Vagina (tissue), 2 donors: ENCODE results near the gene UCHL5. TPM values are rescaled to one million over a fixed set of nuclear protein-coding genes. Genes with fewer than 3 reads are reported as not detected.

Source experiments
- DNase-seq, 2 donors: peaks; one replicate each; pipeline ENCODE4 v3.0.0-alpha.2; 2017; ENCODE audit errors: extremely low spot score in 2 of 2
- H3K27ac ChIP-seq: fragments of 200-600 bp; sonication (generic); one replicate; pipeline ENCODE4 v1.5.1; 2019
- H3K27me3 ChIP-seq: fragments of 200-600 bp; sonication (generic); one replicate; pipeline ENCODE4 v1.5.1; 2019
- H3K36me3 ChIP-seq, 2 donors: fragments of 200-600 bp; sonication (generic); one replicate each; pipeline ENCODE4 v1.5.1; 2017 to 2019
- H3K4me1 ChIP-seq: fragments of 200-600 bp; sonication (generic); one replicate; pipeline ENCODE4 v1.5.1; 2019
- H3K4me3 ChIP-seq, 2 donors: fragments of 200-600 bp; sonication (generic); 1 replicate in 1 of 2; 2 replicates in 1 of 2; pipeline ENCODE4 v1.5.1; 2016 to 2019
- H3K9me3 ChIP-seq: fragments of 200-600 bp; sonication (generic); one replicate; pipeline ENCODE4 v1.5.1; 2019
- POLR2A ChIP-seq, 2 donors: fragments of 450-650 bp; IDR thresholded peaks; one replicate each; pipeline ENCODE4 v1.6.1; 2017; ENCODE audit warnings: antibody characterized with exemption in 2 of 2, mild to moderate bottlenecking in 2 of 2, moderate library complexity in 2 of 2
- POLR2AphosphoS5 ChIP-seq, 2 donors: sonication (generic); formaldehyde crosslinking; IDR thresholded peaks; one replicate each; pipeline ENCODE4 v1.9.0; 2017; ENCODE audit warnings: antibody characterized with exemption in 2 of 2, mild to moderate bottlenecking in 2 of 2, low read depth in 1 of 2; ENCODE audit not compliant: insufficient read depth in 1 of 2
- intact Hi-C: fragments of 100-400 bp; cut with DNase I; formaldehyde crosslinking; loops from one replicate; pipeline ENCODE4 v1.15.1; 2023
- total RNA-seq: library from RNA; depleted of rRNA; stranded (reverse); fragments of >200 nt; gene quantifications from one replicate; pipeline ENCODE4 v1.2.3, GENCODE V29; 2016
- TF ChIP-seq, protein P1 (sequence below), 3 experiments: fragments of 450-650 bp in 2 of 3; fragments of 200-600 bp in 1 of 3; sonication (generic) in 1 of 3; IDR thresholded peaks; one replicate each; pipeline ENCODE4 v1.5.1; 2017 to 2019; ENCODE audit warnings: antibody characterized with exemption in 3 of 3, mild to moderate bottlenecking in 2 of 3, moderate library complexity in 2 of 3

UCHL5 gene
- total RNA-seq, 1 donor from 2014 or later, result 17.4 TPM

DNA sequence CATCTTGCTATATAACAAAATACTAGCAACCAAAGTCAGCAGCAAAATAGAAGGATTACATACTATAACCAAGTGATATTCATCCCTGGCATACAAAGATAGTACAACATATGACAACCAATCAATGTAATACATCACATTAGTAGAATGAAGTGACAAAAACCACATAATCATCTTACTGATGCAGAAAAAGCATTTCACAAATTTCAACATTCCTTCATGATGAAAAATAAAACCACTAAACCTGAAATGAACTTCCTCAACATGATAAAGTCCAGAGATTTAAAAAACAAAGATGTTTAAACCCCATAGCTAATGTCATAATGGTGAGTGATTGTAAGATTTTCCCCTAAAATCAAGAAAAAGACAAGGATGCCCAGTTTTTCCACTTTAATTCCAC lies 18.8 kb upstream of the UCHL5 start:
- Histone ChIP-seq H3K36me3 (peaks cover 0 to 62% of the 10 kb centered on the region in 2 donors), H3K27ac (no peak overlapping the region), H3K4me1 (peaks cover 12% of the 10 kb centered on the region), H3K4me3 (no peak overlapping the region), H3K27me3 (no peaks in the 10 kb centered on the region), H3K9me3 (no peaks in the 10 kb centered on the region)
- DNase-seq, result no peak
- intact Hi-C loops, result no loop called here
- TF ChIP-seq, protein P1, sequence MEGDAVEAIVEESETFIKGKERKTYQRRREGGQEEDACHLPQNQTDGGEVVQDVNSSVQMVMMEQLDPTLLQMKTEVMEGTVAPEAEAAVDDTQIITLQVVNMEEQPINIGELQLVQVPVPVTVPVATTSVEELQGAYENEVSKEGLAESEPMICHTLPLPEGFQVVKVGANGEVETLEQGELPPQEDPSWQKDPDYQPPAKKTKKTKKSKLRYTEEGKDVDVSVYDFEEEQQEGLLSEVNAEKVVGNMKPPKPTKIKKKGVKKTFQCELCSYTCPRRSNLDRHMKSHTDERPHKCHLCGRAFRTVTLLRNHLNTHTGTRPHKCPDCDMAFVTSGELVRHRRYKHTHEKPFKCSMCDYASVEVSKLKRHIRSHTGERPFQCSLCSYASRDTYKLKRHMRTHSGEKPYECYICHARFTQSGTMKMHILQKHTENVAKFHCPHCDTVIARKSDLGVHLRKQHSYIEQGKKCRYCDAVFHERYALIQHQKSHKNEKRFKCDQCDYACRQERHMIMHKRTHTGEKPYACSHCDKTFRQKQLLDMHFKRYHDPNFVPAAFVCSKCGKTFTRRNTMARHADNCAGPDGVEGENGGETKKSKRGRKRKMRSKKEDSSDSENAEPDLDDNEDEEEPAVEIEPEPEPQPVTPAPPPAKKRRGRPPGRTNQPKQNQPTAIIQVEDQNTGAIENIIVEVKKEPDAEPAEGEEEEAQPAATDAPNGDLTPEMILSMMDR (IDR thresholded peaks at IDR 0.05), result no peak
- no peak for TF ChIP-seq POLR2AphosphoS5 (IDR thresholded peaks at IDR 0.05; ENCODE audit: insufficient read depth in 1 of 2, low read depth in 1 of 2)
- TF ChIP-seq POLR2A (IDR thresholded peaks at IDR 0.05), result no peak

DNA sequence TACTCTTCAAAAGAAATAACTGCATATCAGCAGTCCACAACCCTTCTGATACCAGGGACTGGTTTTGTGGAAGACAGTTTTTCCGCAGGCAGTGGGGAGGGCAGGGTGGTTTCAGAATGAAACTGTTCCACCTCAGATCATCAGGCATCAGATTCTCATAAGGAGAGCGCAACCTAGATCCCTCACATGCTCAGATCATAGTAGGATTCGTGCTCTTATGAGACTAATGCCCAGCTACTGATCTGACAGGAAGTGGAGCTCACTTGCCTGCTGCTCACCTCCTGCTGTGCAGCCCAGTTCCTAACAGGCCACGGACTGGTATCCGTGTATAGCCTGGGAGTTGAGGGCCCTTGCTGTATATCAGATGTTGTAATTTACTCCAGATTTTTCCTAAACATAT lies 11.8 kb upstream of the UCHL5 start:
- no peaks in the 10 kb centered on the region for H3K27me3 ChIP-seq
- H3K36me3 ChIP-seq, result peaks cover 0 to 1% of the 10 kb centered on the region in 2 donors
- no peak overlapping the region for H3K4me3 ChIP-seq
- TF ChIP-seq POLR2AphosphoS5 (IDR thresholded peaks at IDR 0.05; ENCODE audit: insufficient read depth in 1 of 2, low read depth in 1 of 2), result no peak
- TF ChIP-seq, protein P1 (IDR thresholded peaks at IDR 0.05), result no peak
- TF ChIP-seq POLR2A (IDR thresholded peaks at IDR 0.05), result no peak
- no peak overlapping the region for H3K27ac ChIP-seq
- peaks cover 22% of the 10 kb centered on the region for H3K4me1 ChIP-seq
- no peaks in the 10 kb centered on the region for H3K9me3 ChIP-seq
- intact Hi-C loops, result no loop called here
- no peak for DNase-seq

DNA sequence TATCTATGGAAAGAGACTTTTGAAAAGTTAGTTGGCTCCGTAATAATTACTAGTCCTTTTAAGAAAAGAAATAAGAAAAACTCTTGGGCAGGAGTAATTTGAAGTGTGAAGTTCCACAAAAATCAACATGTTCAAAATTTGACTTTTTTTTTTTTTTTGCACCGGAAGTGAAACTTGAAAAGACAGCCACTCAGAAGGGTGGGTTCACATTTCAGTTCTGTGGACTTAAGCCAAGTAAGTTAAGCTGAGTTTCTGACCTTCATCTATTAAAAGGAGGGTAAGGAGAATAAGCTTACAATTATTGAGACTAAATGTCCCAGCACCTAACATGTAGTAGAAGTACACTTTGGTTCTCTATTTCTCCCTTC lies 11.2 kb upstream of the UCHL5 start:
- H3K27ac ChIP-seq, result no peak overlapping the region
- H3K4me3 ChIP-seq, result no peak overlapping the region
- peaks cover 22% of the 10 kb centered on the region for H3K4me1 ChIP-seq
- H3K9me3 ChIP-seq, result no peaks in the 10 kb centered on the region
- intact Hi-C loops, result no loop called here
- H3K36me3 ChIP-seq, result no peaks in the 10 kb centered on the region
- no peaks in the 10 kb centered on the region for H3K27me3 ChIP-seq
- no peak for DNase-seq
- TF ChIP-seq POLR2AphosphoS5 (IDR thresholded peaks at IDR 0.05; ENCODE audit: insufficient read depth in 1 of 2, low read depth in 1 of 2) (no peak), POLR2A (IDR thresholded peaks at IDR 0.05) (no peak)
- TF ChIP-seq, protein P1 (IDR thresholded peaks at IDR 0.05), result no peak

DNA sequence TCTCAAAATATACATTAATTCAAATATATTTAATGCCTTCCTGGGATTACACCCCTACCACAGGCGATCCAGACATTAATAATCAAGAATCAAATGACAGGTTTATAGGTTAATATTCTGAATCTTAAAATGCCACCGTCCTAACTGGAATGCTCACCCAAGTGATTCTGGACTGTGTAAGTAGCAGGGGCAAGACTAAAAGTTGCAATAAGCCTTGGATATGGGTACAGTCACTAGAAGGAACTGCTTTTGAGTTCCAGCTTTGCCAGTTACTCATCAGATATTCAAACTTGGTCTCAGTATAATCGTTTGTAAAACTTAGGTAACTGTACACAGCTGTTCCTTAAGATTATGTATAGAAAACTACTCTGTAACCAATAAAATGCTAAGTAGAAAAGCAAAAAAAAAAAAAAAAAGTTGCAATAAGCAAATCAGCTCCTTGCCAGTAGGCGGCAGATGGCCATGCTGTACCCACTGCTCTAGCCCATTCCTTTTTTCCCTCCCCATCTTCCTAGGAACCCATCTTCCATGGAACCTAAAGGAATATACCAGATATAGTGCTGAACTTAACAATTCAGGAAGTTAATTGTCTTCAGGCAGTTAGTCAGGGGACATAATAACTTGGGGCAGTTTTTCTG lies 10.7 kb upstream of the UCHL5 start:
- intact Hi-C loops, result no loop called here
- Histone ChIP-seq H3K36me3 (no peaks in the 10 kb centered on the region), H3K4me1 (peaks cover 25% of the 10 kb centered on the region), H3K4me3 (no peak overlapping the region), H3K27ac (no peak overlapping the region), H3K27me3 (no peaks in the 10 kb centered on the region), H3K9me3 (no peaks in the 10 kb centered on the region)
- TF ChIP-seq POLR2AphosphoS5 (IDR thresholded peaks at IDR 0.05; ENCODE audit: insufficient read depth in 1 of 2, low read depth in 1 of 2) (no peak), POLR2A (IDR thresholded peaks at IDR 0.05) (no peak)
- TF ChIP-seq, protein P1 (IDR thresholded peaks at IDR 0.05), result no peak
- DNase-seq, result no peak

DNA sequence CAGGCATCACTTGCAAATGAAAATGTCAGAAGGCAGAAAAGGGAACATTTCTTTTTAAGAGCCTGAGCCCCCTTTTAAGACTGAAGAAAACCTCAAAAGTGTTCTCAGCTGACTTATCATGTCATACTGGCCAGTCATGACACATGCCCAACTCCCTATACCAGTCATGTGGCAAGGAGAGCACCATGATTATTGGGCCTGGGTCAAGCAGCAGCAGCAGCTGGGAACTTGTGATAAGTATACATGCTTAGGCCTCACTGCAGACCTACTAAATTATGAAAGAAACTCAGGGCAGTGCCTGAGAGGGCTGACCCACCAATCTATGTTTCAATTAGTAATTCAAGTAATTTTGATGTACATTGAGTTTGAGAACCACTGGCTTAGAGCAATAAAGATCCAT lies 8.9 kb upstream of the UCHL5 start:
- Histone ChIP-seq H3K36me3 (no peaks in the 10 kb centered on the region), H3K4me3 (no peak overlapping the region), H3K9me3 (no peaks in the 10 kb centered on the region), H3K4me1 (peaks cover 32% of the 10 kb centered on the region), H3K27me3 (no peaks in the 10 kb centered on the region), H3K27ac (no peak overlapping the region)
- intact Hi-C loops, result no loop called here
- TF ChIP-seq POLR2AphosphoS5 (IDR thresholded peaks at IDR 0.05; ENCODE audit: insufficient read depth in 1 of 2, low read depth in 1 of 2) (no peak), POLR2A (IDR thresholded peaks at IDR 0.05) (no peak)
- TF ChIP-seq, protein P1 (IDR thresholded peaks at IDR 0.05), result no peak
- DNase-seq, result no peak
